H1 (cell line): ENCODE data around the gene ITPKA. TPM values are rescaled to one million over a fixed set of nuclear protein-coding genes. Genes with fewer than 3 reads are reported as not detected.

Experiments used
- CTCF ChIA-PET: fragments of 300-600 bp; sonication (Branson Sonifier 250); formaldehyde crosslinking; loops from one replicate; lab custom pipeline; 2021; ENCODE audit not compliant: partially characterized antibody; lab: Charles Lee
- POLR2A ChIA-PET: fragments of 300-600 bp; sonication (Branson Sonifier 250); formaldehyde crosslinking; loops from one replicate; lab custom pipeline; 2021; ENCODE audit warnings: inconsistent platforms; ENCODE audit not compliant: partially characterized antibody; lab: Charles Lee
- DNase-seq, 2 experiments: peaks; one replicate each; pipeline versions ENCODE4 v3.0.0 to v3.0.0-alpha.2; 2010 to 2022; ENCODE audit warnings: low spot score in 2 of 2, low read depth in 1 of 2, mixed read lengths in 1 of 2
- FAIRE-seq: peaks from 2 replicates; lab custom pipeline; 2011; peaks lifted over from hg19 to GRCh38; lab: Jason Lieb, UNC
- H2AFZ ChIP-seq: 2 replicates; pipeline ENCODE4 v1.8.1; 2012; ENCODE audit warnings: low read length, inconsistent platforms
- H2AK5ac ChIP-seq: 2 replicates; pipeline ENCODE4 v1.6.1; 2013; ENCODE audit warnings: low read depth, low read length
- H2BK120ac ChIP-seq: replicated peaks from 2 replicates; pipeline ENCODE3; 2013; ENCODE audit warnings: low read depth, low read length, inconsistent platforms
- H2BK12ac ChIP-seq: 2 replicates; pipeline ENCODE4 v1.6.1; 2013; ENCODE audit warnings: low read depth, low read length
- H2BK15ac ChIP-seq: 2 replicates; pipeline ENCODE4 v1.6.1; 2013; ENCODE audit warnings: low read length
- H2BK20ac ChIP-seq: 2 replicates; pipeline ENCODE4 v1.6.1; 2013; ENCODE audit warnings: low read length
- H2BK5ac ChIP-seq: 2 replicates; pipeline ENCODE4 v1.6.1; 2013; ENCODE audit warnings: low read depth, low read length
- H3K14ac ChIP-seq: 2 replicates; pipeline ENCODE4 v1.6.1; 2013; ENCODE audit warnings: inconsistent platforms; ENCODE audit not compliant: insufficient read length
- H3K18ac ChIP-seq: 2 replicates; pipeline ENCODE4 v1.6.1; 2013; ENCODE audit warnings: low read length; ENCODE audit errors: extremely low read depth
- H3K23ac ChIP-seq: 2 replicates; pipeline ENCODE4 v1.6.1; 2013; ENCODE audit warnings: inconsistent platforms; ENCODE audit not compliant: insufficient read length
- H3K23me2 ChIP-seq: 2 replicates; pipeline ENCODE4 v1.6.1; 2013; ENCODE audit warnings: low read depth, low read length
- H3K27ac ChIP-seq: 2 replicates; pipeline ENCODE4 v1.6.1; 2011; ENCODE audit warnings: low read depth, low read length, inconsistent platforms
- H3K27me3 ChIP-seq, 4 experiments: replicated peaks in 1 of 4; 1 replicate in 1 of 4; 2 replicates in 3 of 4; pipeline versions ENCODE4 v1.6.1 to v1.8.1; 2011 to 2013; ENCODE audit warnings: low read length in 3 of 4, mild to moderate bottlenecking in 3 of 4, inconsistent platforms in 2 of 4, mixed read lengths in 2 of 4, moderate library complexity in 1 of 4; ENCODE audit not compliant: control insufficient read depth in 3 of 4, insufficient read depth in 3 of 4; ENCODE audit errors: extremely low read depth in 1 of 4
- H3K36me3 ChIP-seq, 4 experiments: 2 replicates each; pipeline versions ENCODE4 v1.6.1 to v1.8.1; 2011 to 2013; ENCODE audit warnings: mild to moderate bottlenecking in 4 of 4, low read length in 3 of 4, moderate library complexity in 2 of 4, control low read depth in 1 of 4, inconsistent platforms in 1 of 4; ENCODE audit not compliant: insufficient read depth in 4 of 4, control insufficient read depth in 2 of 4
- H3K4ac ChIP-seq: replicated peaks from 2 replicates; pipeline ENCODE3; 2013; ENCODE audit warnings: low read length, low read depth, mixed read lengths, inconsistent platforms; ENCODE audit not compliant: insufficient read length
- H3K4me1 ChIP-seq, 4 experiments: replicated peaks in 1 of 4; 1 replicate in 1 of 4; 2 replicates in 3 of 4; pipeline versions ENCODE4 v1.6.1 to v1.8.1; 2011 to 2013; ENCODE audit warnings: low read length in 3 of 4, inconsistent platforms in 2 of 4, mixed read lengths in 1 of 4; ENCODE audit not compliant: insufficient read depth in 4 of 4, control insufficient read depth in 3 of 4
- H3K4me2 ChIP-seq, 2 experiments: 2 replicates each; pipeline versions ENCODE4 v1.6.1 to v1.8.1; 2011 to 2013; ENCODE audit warnings: low read depth in 2 of 2, low read length in 2 of 2, control low read depth in 1 of 2, inconsistent platforms in 1 of 2, mild to moderate bottlenecking in 1 of 2; ENCODE audit not compliant: insufficient read depth in 1 of 2
- H3K4me3 ChIP-seq, 4 experiments: fragments of 200-600, 300-600 bp in 1 of 4; sonication (generic), shearing (Covaris generic), sonication (Bioruptor Twin) in 1 of 4; 2 replicates each; pipeline versions ENCODE4 v1.5.1 to v1.8.1; 2011 to 2016; ENCODE audit warnings: low read length in 4 of 4, low read depth in 3 of 4, control low read depth in 2 of 4, inconsistent platforms in 2 of 4, mild to moderate bottlenecking in 2 of 4, mixed read lengths in 1 of 4, moderate library complexity in 1 of 4; ENCODE audit not compliant: insufficient read depth in 2 of 4; ENCODE audit errors: extremely low read depth in 1 of 4
- H3K56ac ChIP-seq: replicated peaks from 2 replicates; pipeline ENCODE3; 2013; ENCODE audit warnings: low read depth, mild to moderate bottlenecking, mixed read lengths, low read length, inconsistent platforms; ENCODE audit not compliant: insufficient read length
- H3K79me1 ChIP-seq: 2 replicates; pipeline ENCODE4 v1.6.1; 2013; ENCODE audit warnings: low read depth, low read length, control low read depth
- H3K79me2 ChIP-seq, 2 experiments: 2 replicates each; pipeline versions ENCODE4 v1.6.1 to v1.8.1; 2012 to 2013; ENCODE audit warnings: low read length in 2 of 2, mild to moderate bottlenecking in 2 of 2, inconsistent platforms in 1 of 2; ENCODE audit not compliant: insufficient read depth in 2 of 2, control insufficient read depth in 1 of 2
- H3K9ac ChIP-seq, 4 experiments: replicated peaks in 1 of 4; 1 replicate in 1 of 4; 2 replicates in 3 of 4; pipeline versions ENCODE4 v1.6.1 to v1.8.1; 2011 to 2013; ENCODE audit warnings: low read depth in 3 of 4, low read length in 3 of 4, control low read depth in 2 of 4, mild to moderate bottlenecking in 2 of 4, moderate library complexity in 2 of 4, inconsistent platforms in 1 of 4; ENCODE audit errors: extremely low read depth in 1 of 4
- H3K9me3 ChIP-seq, 2 experiments: 2 replicates each; pipeline versions ENCODE4 v1.6.1 to v1.8.1; 2012 to 2013; ENCODE audit warnings: mild to moderate bottlenecking in 2 of 2, moderate library complexity in 2 of 2, control low read depth in 1 of 2, inconsistent platforms in 1 of 2, low read depth in 1 of 2, low read length in 1 of 2, mixed read lengths in 1 of 2; ENCODE audit not compliant: insufficient read depth in 2 of 2
- H4K20me1 ChIP-seq, 2 experiments: replicated peaks in 1 of 2; 2 replicates each; pipeline versions ENCODE3 to v1.8.1; 2011 to 2013; ENCODE audit warnings: inconsistent platforms in 2 of 2, low read length in 2 of 2, mild to moderate bottlenecking in 1 of 2; ENCODE audit not compliant: insufficient read depth in 2 of 2, control insufficient read depth in 1 of 2
- H4K5ac ChIP-seq: 2 replicates; pipeline ENCODE4 v1.6.1; 2013; ENCODE audit warnings: low read length, low read depth, mixed read lengths, inconsistent platforms; ENCODE audit not compliant: insufficient read length
- H4K8ac ChIP-seq: 2 replicates; pipeline ENCODE4 v1.8.0; 2013; ENCODE audit warnings: mild to moderate bottlenecking, moderate library complexity, low read length, inconsistent platforms; ENCODE audit not compliant: insufficient read depth; ENCODE audit errors: extremely low read depth
- H4K91ac ChIP-seq: replicated peaks from 2 replicates; pipeline ENCODE3; 2013; ENCODE audit warnings: low read length, mixed read lengths, inconsistent platforms; ENCODE audit not compliant: insufficient read length
- ASH2L ChIP-seq: fragments of 200-600, 300-600 bp; sonication (generic); IDR thresholded peaks from one replicate; pipeline ENCODE4 v1.7.1; 2017; ENCODE audit warnings: low read length
- CHD2 ChIP-seq: IDR thresholded peaks from 2 replicates; pipeline ENCODE4 v1.6.1; 2012; ENCODE audit warnings: low read length, improper control_type of control experiment
- CREB1 ChIP-seq: IDR thresholded peaks from 2 replicates; pipeline ENCODE4 v1.6.1; 2012; ENCODE audit warnings: inconsistent platforms
- EZH2 ChIP-seq: fragments of 200-600 bp; sonication (generic); IDR thresholded peaks from 2 replicates; pipeline ENCODE4 v1.7.1; 2012; ENCODE audit warnings: low read depth, mild to moderate bottlenecking, moderate library complexity, low read length, inconsistent platforms; ENCODE audit not compliant: severe bottlenecking
- PHF8 ChIP-seq: fragments of 200-600 bp; sonication (generic); conservative IDR thresholded peaks from 2 replicates; pipeline ENCODE4 v1.7.1; 2012; ENCODE audit warnings: low read depth, mild to moderate bottlenecking, inconsistent platforms, low read length, moderate library complexity
- RNF2 ChIP-seq: fragments of 200-900, 300-1000 bp; sonication (generic); IDR thresholded peaks from 2 replicates; pipeline ENCODE4 v1.7.1; 2016; ENCODE audit warnings: borderline replicate concordance, low read depth, mild to moderate bottlenecking, antibody characterized with exemption, low read length; ENCODE audit not compliant: poor library complexity, severe bottlenecking; ENCODE audit errors: missing control alignments
- SUZ12 ChIP-seq: fragments of 200-600 bp; sonication (generic); IDR thresholded peaks from 2 replicates; pipeline ENCODE4 v1.6.1; 2012; ENCODE audit warnings: mild to moderate bottlenecking, inconsistent platforms, low read length, moderate library complexity, mixed read lengths
- WGBS, 2 experiments: shearing (Covaris generic) in 1 of 2; methylation state at CpG; one replicate each; pipeline versions ENCODE4 v1.1.6 to v1.1.7; 2013 to 2015; ENCODE audit warnings: low lambda C conversion rate in 2 of 2, mixed read lengths in 2 of 2, inconsistent platforms in 1 of 2, low coverage in 1 of 2, missing lambda C conversion rate in 1 of 2; ENCODE audit not compliant: insufficient replicate concordance in 2 of 2, insufficient coverage in 1 of 2, insufficient read length in 1 of 2; ENCODE audit errors: extremely low coverage in 1 of 2, missing lambda C conversion rate in 1 of 2; 5-methylcytosine and 5-hydroxymethylcytosine counted together
- polyA plus RNA-seq, 7 experiments: library from polyadenylated mRNA; depleted of rRNA in 3 of 7; stranded (reverse) in 5 of 7; unstranded in 2 of 7; fragments of >200 nt in 5 of 7; fragments of 200-250 nt in 2 of 7; gene quantifications; 1 replicate in 5 of 7; 2 replicates in 1 of 7; 4 replicates in 1 of 7; pipeline versions ENCODE4 v1.2.1 to v1.2.3, GENCODE V29; 2011 to 2013; ENCODE audit warnings: missing spikeins in 2 of 7, mixed read lengths in 2 of 7
- total RNA-seq: library from RNA; stranded (reverse); fragmentation: NEBNext Ultra II Directional; extraction: Animal tissue kit (Norgen Biotek cat#: 25700); gene quantifications from 2 replicates; pipeline ENCODE4 v1.2.1, GENCODE V29; 2021

The ITPKA gene
- total and polyA plus RNA-seq, 2 of the 8 experiments (the other 6 are each of a cell fraction or from before 2014, with no cell fraction given): 0.39 to 0.99 TPM

DNA sequence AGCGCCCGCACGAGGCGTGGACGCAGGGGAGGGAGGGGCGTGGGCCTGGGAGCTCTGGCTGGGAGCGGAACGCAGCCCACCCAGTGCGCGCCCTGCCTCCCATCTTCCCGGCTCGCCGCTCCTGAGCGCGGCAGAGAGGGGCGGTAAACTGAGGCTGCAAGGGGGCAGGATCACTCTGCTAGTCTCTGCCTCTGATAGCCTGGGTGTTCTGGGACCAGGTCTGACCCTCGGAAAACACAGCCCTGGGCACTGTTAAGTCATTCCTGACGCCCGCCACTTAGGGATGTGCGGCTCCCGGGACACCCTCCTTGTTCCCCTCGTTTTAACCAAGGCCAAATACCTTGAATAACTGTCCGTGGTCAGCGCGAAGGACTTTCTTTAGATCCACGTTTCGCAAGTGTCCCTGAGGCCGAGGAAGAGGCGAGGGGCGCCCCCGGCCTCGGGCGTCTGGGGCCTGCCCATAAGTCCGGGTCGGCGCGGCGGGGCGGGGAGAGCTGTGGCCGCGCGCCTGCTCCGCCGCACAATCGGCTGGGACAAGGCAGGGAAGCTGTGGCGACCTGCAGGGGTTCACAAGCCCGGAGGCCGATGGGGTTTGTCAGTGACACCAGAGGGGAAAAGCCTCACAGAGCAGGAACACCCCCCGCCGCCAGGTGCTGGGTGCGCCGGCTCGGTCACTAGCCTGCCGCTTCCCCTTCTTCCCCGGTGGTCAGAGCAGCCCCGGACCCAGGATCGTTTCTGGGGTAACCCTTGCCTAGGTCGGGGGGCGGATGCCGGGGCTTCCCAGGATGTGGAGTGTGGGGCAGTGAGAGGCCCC, 1.5 kb downstream of the ITPKA start:
- Histone ChIP-seq H3K9ac (no peak overlapping the region), H3K4me2 (peak overlapping the region; percentile 88 to 94), H3K23ac (no peak overlapping the region), H4K5ac (no peak overlapping the region), H3K4me1 (peaks cover 0 to 15% (median 8%) of the 10 kb centered on the region in 4 experiments; a peak in 6 of 7 replicates), H2BK120ac (no peak overlapping the region), H3K23me2 (peaks cover 23% of the 10 kb centered on the region; the same call in 1 of the 2 replicates), H3K79me2 (no peaks in the 10 kb centered on the region), H3K56ac (no peak overlapping the region), H3K79me1 (no peaks in the 10 kb centered on the region), H3K14ac (no peak overlapping the region), H4K91ac (no peak overlapping the region), H3K9me3 (no peaks in the 10 kb centered on the region), H4K8ac (no peak overlapping the region), H3K27me3 (peaks cover 70 to 95% (median 93%) of the 10 kb centered on the region in 4 experiments), H4K20me1 (peaks cover 2 to 10% of the 10 kb centered on the region in 2 experiments), H2BK15ac (no peak overlapping the region; the same call in 1 of the 2 replicates), H2BK12ac (peak overlapping the region; percentile 50; the same call in 1 of the 2 replicates), H2AFZ (no peak overlapping the region), H3K36me3 (peaks cover 0 to 5% (median 0%) of the 10 kb centered on the region in 4 experiments; a peak in 1 of 8 replicates), H3K18ac (peak overlapping the region; percentile 60; the same call in 1 of the 2 replicates), H3K27ac (no peak overlapping the region), H3K4me3 (peak overlapping the region; percentile 16 to 78 (median 33); a peak in 7 of 8 replicates), H2AK5ac (no peak overlapping the region), H2BK20ac (no peak overlapping the region), H2BK5ac (no peak overlapping the region), H3K4ac (no peak overlapping the region)
- 3% methylated on average over 50 of the region's 60 CpGs; no CpG with 5 or more reads in 1 of the 2 experiments for WGBS, 2 experiments
- ChIA-PET POLR2A (interaction anchor here (0.9 to 1.3 kb wide), 5 partner anchors 14 to 49 kb away, joined by 3 to 5 read pairs (median 4); partner anchors contain the start of gene RPAP1), CTCF (interaction anchor here (0.6 to 2.5 kb wide), 4 partner anchors 11 to 46 kb away, joined by 4 to 11 read pairs (median 4); partner anchors contain the start of gene LTK)
- DNase-seq (peak in 1 of 2 experiments; percentile 83), FAIRE-seq (no peak)
- TF ChIP-seq PHF8 (0 out of 2 replicates have a peak, but pooled peaks have one; percentile 7), SUZ12 (peak; percentile 93), ASH2L (no peak), CREB1 (no peak), RNF2 (peak; percentile 28), CHD2 (no peak), EZH2 (peak; percentile 92)
